Frontal cortex (tissue), 4 donors: ENCODE data around the gene SCN11A. TPM values are rescaled to one million over a fixed set of nuclear protein-coding genes. Genes with fewer than 3 reads are reported as not detected.

Experiments used
- DNase-seq, 2 donors: peaks; one replicate each; pipeline ENCODE4 v3.0.0; 2012; ENCODE audit warnings: low spot score in 2 of 2
- FAIRE-seq: peaks from 2 replicates; lab custom pipeline; 2012; peaks lifted over from hg19 to GRCh38; lab: Jason Lieb, UNC
- total RNA-seq: library from RNA; depleted of rRNA; stranded (reverse); fragments of >200 nt; gene quantifications from one replicate; pipeline ENCODE4 v1.2.3, GENCODE V29; 2014
- donor health status: control.
- donor health status: control.
- donor health status: control.

Gene SCN11A
- under 0.01 TPM for total RNA-seq

- DNase-seq (peak; percentile 91 to 94), FAIRE-seq (no peak)
Measured at GRCh38 chr3:39051649-39052561, at the start of gene SCN11A, which contains the start of gene WDR48. SCN11A (minus strand) TSS chr3:39051944; CDS start chr3:38950362, 101,582 bp downstream. WDR48 (plus strand) TSS chr3:39052016; CDS start chr3:39052026, 10 bp downstream.

GRCh38 chr3:39101022-39101689, 49.4 kb upstream of the SCN11A start:
- peak in 1 of 2 donors; percentile 55 for DNase-seq
- no peak for FAIRE-seq

DNA sequence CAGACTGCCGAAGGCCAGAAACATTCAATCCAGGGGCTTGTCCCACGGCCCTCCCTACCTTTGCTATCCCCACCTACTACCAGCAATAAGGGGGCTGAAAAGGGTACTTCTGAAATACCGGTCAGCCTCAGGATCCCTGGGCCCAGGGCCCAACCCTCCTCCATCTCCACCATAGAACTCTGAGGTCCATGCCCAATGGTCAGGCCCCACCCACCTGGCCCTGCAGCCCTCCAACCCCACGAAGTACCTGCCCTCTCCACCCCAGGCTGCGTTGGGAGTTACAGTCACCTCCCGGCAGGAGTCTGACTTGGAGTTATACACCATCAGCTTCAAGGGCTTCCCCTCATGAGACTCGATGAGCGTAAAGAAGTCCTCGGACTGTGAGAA, 48.7 kb upstream of the SCN11A start:
- FAIRE-seq: no peak
- no peak for DNase-seq

GRCh38 chr3:39099738-39100499, 48.2 kb upstream of the SCN11A start:
- DNase-seq (no peak), FAIRE-seq (no peak)

DNA sequence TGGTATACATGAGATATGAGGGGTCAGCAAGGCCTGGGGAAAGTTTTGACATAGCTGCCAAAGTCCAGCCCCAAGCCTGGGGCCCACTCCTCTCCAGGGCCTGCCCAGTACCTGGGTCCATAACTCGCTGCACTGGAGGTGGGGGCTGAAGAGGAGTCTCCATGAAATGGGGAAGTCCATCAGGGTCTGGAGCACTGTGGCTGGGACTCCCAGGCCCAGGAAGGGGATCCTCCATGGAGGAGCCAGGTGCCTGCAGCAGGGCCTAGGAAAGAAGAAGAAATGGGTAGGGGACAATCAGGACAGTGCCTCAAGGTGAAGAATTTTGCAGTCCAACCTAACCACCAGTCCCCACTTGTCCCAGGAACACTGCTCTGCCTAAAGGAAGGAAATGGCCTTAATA, 47.5 kb upstream of the SCN11A start:
- DNase-seq (no peak), FAIRE-seq (no peak)

- DNase-seq: no peak
- no peak for FAIRE-seq
Measured at GRCh38 chr3:39098473-39099000, 46.8 kb upstream of the SCN11A start.

DNA sequence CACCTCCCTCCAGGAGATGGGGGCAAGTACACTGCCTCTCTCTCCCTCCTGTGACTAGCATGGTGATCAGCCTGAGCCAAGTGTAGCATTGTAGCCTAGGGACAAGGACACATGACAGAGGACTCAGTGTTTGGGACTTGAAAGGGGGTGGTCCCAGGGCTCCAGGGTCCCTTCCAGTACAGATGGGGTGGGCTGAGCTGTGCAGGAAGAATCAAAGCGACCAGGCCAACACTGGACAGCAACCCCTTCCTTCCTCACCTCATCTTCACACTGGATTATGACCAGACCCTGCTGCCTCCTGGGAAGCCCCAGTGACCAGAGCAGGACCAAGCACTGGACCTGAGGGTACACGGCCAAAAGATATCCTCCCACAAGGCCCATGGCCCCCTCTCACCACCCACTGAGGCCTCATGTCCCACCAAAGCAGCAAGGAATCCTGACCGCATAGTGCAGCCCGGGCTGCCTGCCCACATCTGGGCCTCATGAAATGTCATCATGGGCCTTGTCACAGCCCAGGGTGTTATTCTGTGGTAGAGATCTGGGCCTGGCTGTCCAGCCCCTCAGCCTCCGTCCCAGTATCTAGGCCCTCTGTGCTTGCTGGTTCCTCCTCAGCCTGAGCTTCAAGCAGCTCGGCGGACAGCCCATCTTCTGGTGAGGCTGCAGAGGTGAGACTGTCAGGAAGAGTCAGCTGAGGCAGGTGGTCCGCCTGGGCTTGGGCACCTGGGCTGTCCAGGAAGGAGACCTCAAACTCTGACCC, 46.1 kb upstream of the SCN11A start:
- FAIRE-seq (no peak), DNase-seq (no peak)

GRCh38 chr3:39096775-39097174, 45.0 kb upstream of the SCN11A start:
- FAIRE-seq: no peak
- DNase-seq: no peak

GRCh38 chr3:39095778-39096177, 44.0 kb upstream of the SCN11A start:
- FAIRE-seq (no peak), DNase-seq (no peak)

DNA sequence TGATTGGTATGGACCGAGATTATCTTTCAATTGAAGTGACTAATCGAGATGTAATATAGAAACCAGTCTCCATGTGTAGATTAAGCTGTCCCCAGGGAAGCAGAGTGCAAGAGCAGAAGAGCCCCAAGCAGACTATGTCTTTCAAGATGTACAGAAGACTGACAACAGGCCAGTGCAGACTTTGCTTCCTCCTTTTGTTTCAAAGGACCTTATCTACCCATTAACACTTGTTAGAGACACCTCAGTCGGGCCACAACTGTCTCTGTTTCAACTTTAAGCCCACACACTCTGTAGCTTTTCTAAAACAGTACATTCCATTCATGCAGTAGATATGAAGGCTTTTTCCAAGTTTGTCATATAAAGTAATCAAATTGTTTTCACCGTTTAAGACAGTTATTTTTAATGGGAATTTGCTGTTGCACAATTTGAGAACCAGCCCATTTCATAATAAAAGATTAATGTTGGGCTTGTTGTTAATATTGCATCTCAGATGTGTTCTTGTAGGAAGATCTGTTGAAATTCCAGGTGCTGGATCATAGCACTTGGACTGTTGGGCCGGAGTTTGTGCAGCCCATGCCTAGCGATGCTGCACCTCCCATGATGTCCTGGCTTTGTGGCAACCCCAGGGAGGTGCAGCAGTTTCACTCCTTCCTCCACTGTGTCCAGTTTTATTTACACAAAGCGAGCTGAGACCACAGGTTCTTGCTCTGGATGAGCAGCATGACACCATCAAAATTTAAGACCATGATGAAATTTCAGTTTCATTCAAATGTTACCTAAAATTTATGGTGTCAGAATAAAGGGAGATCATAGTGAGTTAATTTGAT, 43.3 kb upstream of the SCN11A start:
- FAIRE-seq (no peak), DNase-seq (no peak)

DNA sequence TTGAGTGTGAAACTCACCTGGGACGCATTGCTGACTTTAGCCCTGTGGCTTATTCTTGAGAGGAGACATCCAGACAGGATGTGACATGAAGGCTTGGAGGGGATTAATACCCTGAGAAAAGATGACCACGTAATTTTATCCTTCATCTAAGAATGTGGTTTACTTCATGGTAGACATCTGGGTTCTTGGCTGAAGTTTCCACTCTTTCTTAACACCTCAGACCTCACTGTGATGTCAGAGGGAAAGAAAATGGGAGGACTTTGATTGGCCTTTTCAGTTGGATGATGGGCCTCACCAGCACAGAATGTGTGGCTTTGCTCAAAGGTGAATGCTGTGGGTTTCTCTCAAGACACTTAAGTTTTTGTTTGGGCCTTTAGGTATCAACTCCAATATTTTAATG, 39.2 kb upstream of the SCN11A start:
- DNase-seq (no peak), FAIRE-seq (no peak)

DNA sequence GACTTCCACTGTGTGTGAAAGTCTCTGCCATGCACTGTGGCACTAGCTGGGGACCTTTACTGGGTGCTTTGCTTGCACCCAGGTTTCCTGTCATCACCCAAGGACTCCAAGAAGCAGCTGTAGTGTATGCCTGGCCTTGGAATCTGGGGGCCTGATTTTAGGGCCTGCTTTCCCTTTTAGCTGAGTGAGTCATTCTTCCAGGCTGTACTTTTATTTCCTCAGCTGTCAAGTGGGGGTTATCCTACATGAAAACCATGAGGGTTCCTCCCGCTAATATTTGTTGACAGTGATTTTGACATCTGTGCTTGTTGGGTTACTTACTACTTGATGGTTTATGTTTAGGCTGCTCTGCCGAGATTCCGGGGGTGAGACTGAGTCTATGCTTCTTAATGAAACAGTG, 37.1 kb upstream of the SCN11A start:
- no peak for DNase-seq
- no peak for FAIRE-seq

DNA sequence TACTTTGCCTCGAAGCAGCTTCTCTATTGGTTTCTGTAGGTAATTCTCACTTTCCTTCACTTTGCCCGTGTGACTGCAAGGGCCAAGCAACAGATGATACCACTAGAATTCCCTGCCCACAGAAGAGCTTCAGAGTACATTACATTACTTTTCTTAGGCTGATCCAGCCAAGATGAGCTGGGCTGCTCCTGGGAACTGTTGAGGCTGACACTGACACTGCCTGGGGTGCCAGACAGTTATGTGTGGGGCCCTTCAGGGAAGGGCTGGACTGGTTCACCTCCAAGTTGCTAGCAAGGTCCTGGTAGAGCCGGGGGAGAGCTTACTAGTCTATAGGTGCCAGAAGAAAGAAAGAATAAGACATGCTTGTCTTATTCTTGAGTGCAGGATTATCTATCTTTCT, 36.7 kb upstream of the SCN11A start:
- DNase-seq (no peak), FAIRE-seq (no peak)

- FAIRE-seq: no peak
- no peak for DNase-seq
Measured at GRCh38 chr3:39086144-39086543, 34.4 kb upstream of the SCN11A start.

- DNase-seq: no peak
- no peak for FAIRE-seq
Measured at GRCh38 chr3:39082666-39083313, 31.0 kb upstream of the SCN11A start.

DNA sequence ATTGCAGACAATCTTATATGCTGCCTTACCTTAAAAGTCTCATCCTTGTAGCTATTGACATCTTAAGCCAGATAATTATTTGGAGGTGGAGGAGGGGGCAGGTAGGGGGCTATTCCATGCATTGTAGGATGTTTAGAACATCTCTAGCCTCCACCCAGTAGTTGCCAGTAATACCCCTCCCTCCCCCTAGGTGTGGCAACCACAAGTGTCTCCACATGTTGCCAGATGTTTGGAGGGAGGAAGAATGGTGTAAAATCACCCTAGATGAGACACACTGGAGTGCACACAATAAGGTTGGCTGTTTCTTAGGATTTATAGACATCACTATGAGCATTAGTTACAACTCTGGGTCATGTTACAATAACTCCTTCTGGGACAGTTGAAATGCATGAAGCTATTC, 28.3 kb upstream of the SCN11A start:
- no peak for FAIRE-seq

DNA sequence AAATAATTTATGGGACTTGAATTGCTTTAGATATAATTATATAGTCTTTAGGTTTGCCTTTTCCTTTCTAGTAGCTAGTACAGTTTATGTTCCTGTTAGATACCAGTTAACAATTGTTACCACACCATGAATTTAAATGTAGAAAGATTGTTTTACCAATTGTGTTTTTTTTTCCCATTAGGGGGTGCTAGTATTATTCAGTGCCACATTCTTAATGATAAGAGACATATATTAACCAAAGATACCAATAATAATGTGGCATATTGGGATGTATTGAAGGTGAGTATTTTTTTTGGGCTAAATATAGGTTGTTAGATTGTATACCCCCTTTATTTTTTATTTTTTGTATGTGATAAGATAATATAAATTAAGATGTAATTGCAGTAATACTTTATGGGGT, 27.8 kb upstream of the SCN11A start:
- no peak for FAIRE-seq
- no peak for DNase-seq

More for the DNA sequence above, 28.3 kb upstream of the SCN11A start:
- no peak for DNase-seq

DNA sequence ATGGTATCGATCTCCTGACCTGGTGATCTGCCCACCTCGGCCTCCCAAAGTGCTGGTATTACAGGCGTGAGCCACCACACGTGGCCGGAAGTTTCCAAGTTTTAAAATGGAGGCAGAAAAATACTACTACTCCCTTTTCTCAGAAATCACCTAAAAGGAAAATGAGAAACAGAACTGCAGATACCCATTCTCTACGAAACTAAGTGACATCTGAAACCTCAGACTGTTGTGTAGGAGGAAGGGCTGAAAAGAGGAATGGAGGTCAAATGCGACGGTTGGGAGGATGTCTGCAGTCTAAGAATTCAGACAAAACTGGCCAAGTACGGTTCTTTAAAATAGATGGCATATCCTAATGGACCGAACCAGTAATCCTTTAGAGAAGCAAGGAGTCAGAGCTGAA, 24.2 kb upstream of the SCN11A start:
- DNase-seq (no peak), FAIRE-seq (no peak)
